ENCODE data around the gene APLF.

DNA sequence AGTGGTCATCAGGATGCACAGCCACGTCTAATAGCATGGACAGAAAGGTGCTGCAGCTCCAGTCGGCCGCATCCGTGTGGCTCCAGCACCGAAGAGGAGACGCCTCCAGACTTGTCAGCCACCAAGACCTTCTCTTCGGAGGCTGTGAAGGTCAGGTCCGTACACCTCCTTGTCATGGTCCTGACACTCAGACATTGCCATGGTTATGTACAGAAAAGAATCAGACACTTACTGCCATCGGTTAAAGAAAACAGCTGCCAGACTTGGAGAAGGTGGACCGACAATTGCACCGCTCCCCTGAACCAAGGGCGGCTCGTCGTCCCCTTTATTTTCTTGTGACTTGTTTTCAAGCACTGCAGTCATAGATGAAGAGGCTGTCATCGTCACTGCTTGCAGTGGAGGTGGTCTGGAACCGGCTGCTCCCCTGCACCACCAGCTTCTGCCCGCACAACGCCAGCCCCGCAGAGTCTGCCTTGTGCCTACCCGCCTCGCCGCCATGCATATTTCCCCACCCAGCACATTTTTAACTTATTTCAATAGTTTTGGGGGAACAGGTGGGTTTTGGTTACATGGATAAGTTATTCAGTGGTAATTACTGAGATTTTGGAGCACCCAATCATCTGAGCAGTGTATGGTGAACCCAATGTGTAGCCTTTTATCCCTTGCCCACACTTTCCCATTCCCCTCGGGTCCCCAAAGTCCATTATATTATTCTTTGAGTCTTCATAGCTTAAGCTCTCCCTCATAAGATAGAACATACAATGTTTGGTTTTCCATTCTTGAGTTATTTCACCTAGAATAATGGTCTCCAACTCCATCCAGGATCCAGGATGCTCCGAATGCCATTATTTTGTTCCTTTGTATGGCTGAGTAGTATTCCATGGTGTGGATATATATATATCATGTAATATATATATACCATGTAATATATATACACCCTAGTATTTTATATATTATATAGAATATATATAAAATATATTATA is 18.4 kb upstream of the APLF start:
- TF ChIP-seq POLR2A (IDR thresholded peaks at IDR 0.05) (no peak), EP300 (IDR thresholded peaks at IDR 0.05) (no peak)
- TF ChIP-seq, protein P1, sequence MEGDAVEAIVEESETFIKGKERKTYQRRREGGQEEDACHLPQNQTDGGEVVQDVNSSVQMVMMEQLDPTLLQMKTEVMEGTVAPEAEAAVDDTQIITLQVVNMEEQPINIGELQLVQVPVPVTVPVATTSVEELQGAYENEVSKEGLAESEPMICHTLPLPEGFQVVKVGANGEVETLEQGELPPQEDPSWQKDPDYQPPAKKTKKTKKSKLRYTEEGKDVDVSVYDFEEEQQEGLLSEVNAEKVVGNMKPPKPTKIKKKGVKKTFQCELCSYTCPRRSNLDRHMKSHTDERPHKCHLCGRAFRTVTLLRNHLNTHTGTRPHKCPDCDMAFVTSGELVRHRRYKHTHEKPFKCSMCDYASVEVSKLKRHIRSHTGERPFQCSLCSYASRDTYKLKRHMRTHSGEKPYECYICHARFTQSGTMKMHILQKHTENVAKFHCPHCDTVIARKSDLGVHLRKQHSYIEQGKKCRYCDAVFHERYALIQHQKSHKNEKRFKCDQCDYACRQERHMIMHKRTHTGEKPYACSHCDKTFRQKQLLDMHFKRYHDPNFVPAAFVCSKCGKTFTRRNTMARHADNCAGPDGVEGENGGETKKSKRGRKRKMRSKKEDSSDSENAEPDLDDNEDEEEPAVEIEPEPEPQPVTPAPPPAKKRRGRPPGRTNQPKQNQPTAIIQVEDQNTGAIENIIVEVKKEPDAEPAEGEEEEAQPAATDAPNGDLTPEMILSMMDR (IDR thresholded peaks at IDR 0.05): no peak

Data from tibial nerve (tissue), 4 donors.